ENCODE data around the gene RTN4RL1.

DNA sequence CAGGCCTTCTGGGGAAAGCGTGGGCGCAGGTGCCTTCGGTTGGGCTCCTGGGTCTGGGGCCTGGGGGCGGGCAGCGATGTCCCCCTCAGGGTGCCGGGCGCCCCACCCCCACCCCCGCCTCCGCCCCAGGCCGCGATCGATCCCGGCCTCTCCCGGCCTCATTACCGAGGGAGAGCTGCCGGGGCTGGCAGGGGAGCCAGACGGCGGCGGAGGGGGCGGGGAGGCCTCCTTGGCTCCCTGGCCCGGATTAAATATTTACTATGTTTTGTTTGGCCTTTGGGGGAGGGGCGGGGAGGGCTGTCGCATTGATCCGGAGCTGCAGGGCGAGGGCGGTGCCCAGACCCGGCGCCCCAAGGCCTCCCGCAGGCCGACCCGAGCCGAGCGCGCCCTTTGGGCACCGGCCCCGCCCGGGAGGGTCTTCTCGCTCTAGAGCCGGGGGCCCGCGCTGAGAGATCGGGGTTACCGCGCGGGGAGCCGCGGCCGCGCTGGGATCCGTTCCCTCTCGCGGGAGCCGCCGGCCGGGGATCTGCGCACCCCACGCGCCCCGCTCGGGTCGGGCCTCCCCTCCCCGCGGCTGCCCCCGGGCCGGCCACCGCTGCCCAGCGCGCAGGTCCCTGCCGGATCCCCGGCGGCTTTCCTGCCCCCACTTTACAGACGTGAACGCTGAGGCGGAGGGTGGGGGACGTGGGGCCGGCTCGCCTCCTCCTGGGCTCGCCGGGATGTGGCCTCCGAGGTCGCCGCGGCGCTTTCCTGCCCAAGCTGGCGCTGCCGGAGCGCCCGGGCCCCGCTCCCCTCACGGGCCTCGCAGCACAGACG lies 27.0 kb downstream of the RTN4RL1 start:
- TF ChIP-seq CTCF (IDR thresholded peaks at IDR 0.05) (no peak), POLR2A (IDR thresholded peaks at IDR 0.05) (peak; percentile 66 to 74 (median 74))
